ENCODE measurements around the gene ASTN2.

GRCh38 chr9:117250610-117251215 lies 164.1 kb downstream of the ASTN2 start:
- TF ChIP-seq CTCF (conservative IDR thresholded peaks at IDR 0.05; ENCODE audit: low read length), result no peak
- TF ChIP-seq EZH2phosphoT487 (IDR thresholded peaks at IDR 0.05; ENCODE audit: borderline replicate concordance, low read depth, low read length), result no peak
